Heart left ventricle (tissue), 16 donors: Measurements from ENCODE around the gene CSTPP1. TPM values are rescaled to one million over a fixed set of nuclear protein-coding genes. Genes with fewer than 3 reads are reported as not detected.
A peak's percentile ranks its signal among the peaks of the same experiment; 100 is the strongest.

ENCODE experiments used
- ATAC-seq, 4 donors: fragments of 200-7000 bp; cut with Tn5 transposase; one replicate each; pipeline ENCODE4 v1.9.1; 2020 to 2022; ENCODE audit warnings: moderate library complexity in 4 of 4, mild to moderate bottlenecking in 3 of 4, moderate number of reproducible peaks in 1 of 4
- DNase-seq, 5 donors: peaks; one replicate each; pipeline ENCODE4 v3.0.0-alpha.2; 2020
- H3K27ac ChIP-seq, 12 donors: fragments of 200-600 bp; sonication (generic) in 4 of 12; one replicate each; pipeline versions ENCODE4 v1.5.0 to v1.8.0; 2016 to 2022; ENCODE audit warnings: mild to moderate bottlenecking in 2 of 12
- H3K27me3 ChIP-seq, 9 donors: fragments of 200-600 bp; sonication (generic) in 2 of 9; one replicate each; pipeline versions ENCODE4 v1.5.1 to v1.8.0; 2016 to 2022; ENCODE audit warnings: mild to moderate bottlenecking in 3 of 9
- H3K36me3 ChIP-seq, 9 donors: fragments of 200-600 bp; sonication (generic) in 2 of 9; one replicate each; pipeline versions ENCODE4 v1.5.0 to v1.8.0; 2018 to 2022; ENCODE audit warnings: mild to moderate bottlenecking in 2 of 9
- H3K4me1 ChIP-seq, 12 donors: fragments of 200-600 bp; sonication (generic) in 4 of 12; one replicate each; pipeline versions ENCODE4 v1.5.0 to v1.8.0; 2016 to 2022; ENCODE audit warnings: mild to moderate bottlenecking in 3 of 12
- H3K4me3 ChIP-seq, 12 donors: fragments of 200-600 bp; sonication (generic) in 4 of 12; one replicate each; pipeline versions ENCODE4 v1.5.0 to v1.8.0; 2017 to 2022; ENCODE audit warnings: mild to moderate bottlenecking in 9 of 12, moderate library complexity in 4 of 12
- H3K9me3 ChIP-seq, 12 donors: fragments of 200-600 bp; sonication (generic) in 4 of 12; one replicate each; pipeline versions ENCODE4 v1.5.0 to v1.8.0; 2016 to 2022; ENCODE audit warnings: mild to moderate bottlenecking in 1 of 12
- POLR2A ChIP-seq, 2 donors: fragments of 450-650 bp; IDR thresholded peaks; one replicate each; pipeline ENCODE4 v1.6.1; 2017; ENCODE audit warnings: antibody characterized with exemption in 2 of 2, mild to moderate bottlenecking in 2 of 2, moderate library complexity in 2 of 2
- WGBS, 4 donors: extraction: QIAGEN DNeasy Blood & Tissue Kit in 2 of 4; methylation state at CpG; one replicate each; pipeline versions ENCODE4 v1.1.5 to v1.1.7; 2013 to 2018; 5-methylcytosine and 5-hydroxymethylcytosine counted together
- intact Hi-C, 10 donors: fragments of 100-400 bp; cut with DNase I; formaldehyde crosslinking; loops; one replicate each; pipeline versions ENCODE4 v1.11.1 to v1.14.2; 2022
- polyA plus RNA-seq, 2 donors: library from polyadenylated mRNA; stranded (reverse); fragments of 200-250 nt; gene quantifications; one replicate each; pipeline ENCODE4 v1.2.3, GENCODE V29; 2013
- total RNA-seq, 9 donors: library from RNA; depleted of rRNA in 2 of 9; stranded (reverse); fragments of >200 nt in 2 of 9; fragmentation: NEBNext Ultra II Directional in 3 of 9; extraction: Animal tissue kit (Norgen Biotek cat#: 25700) in 3 of 9; gene quantifications; one replicate each; pipeline versions ENCODE4 v1.1.0 to v1.2.4, GENCODE V29; 2016 to 2023
- TF ChIP-seq, protein P1 (sequence below), 12 donors: fragments of 200-600 bp; sonication (generic) in 4 of 12; IDR thresholded peaks; one replicate each; pipeline versions ENCODE4 v1.5.0 to v1.8.0; 2018 to 2022; ENCODE audit warnings: antibody characterized with exemption in 12 of 12, mild to moderate bottlenecking in 5 of 12
- donor health status: ischemic (EF 13 %, LVEDD 7.1; RV severe dilation, severe dysfunction).
- donor health status: healthy with polysubstance abuse.
- donor health status: DM: no; HTN: yes; CAD: no.
- donor health status: DM: no; HTN: no; CAD: no.
- donor health status: ischemic (EF 25% LVEDD 6.9; RV normal size, moderate dysfunction).
- donor health status: ischemic (EF 25% LVEDD 5.7; RV mildly dilated, moderate dysfunction).
- donor health status: healthy.
- donor health status: DM: yes; HTN: yes; CAD: no.
- donor health status: ischemic (EF 35%, LVEDD 5.7; RV mildly dilated, moderate dysfunction).
- donor health status: nonischemic (EF 11% LVEDD 7.7; RV severe dilation, severe dysfunction).
- donor health status: DM: yes; HTN: yes; CAD: no.
- donor health status: PGD.
- donor health status: ischemic (EF 29% LVEDD 5.4; RV normal size, mild dysfunction).
- donor health status: nonischemic (EF 23%, LVEDD 6.1; RV moderate dilation, normal function).

Gene CSTPP1
- total and polyA plus RNA-seq, 11 donors, result 9.9 to 33.4 (median 14.7) TPM

DNA sequence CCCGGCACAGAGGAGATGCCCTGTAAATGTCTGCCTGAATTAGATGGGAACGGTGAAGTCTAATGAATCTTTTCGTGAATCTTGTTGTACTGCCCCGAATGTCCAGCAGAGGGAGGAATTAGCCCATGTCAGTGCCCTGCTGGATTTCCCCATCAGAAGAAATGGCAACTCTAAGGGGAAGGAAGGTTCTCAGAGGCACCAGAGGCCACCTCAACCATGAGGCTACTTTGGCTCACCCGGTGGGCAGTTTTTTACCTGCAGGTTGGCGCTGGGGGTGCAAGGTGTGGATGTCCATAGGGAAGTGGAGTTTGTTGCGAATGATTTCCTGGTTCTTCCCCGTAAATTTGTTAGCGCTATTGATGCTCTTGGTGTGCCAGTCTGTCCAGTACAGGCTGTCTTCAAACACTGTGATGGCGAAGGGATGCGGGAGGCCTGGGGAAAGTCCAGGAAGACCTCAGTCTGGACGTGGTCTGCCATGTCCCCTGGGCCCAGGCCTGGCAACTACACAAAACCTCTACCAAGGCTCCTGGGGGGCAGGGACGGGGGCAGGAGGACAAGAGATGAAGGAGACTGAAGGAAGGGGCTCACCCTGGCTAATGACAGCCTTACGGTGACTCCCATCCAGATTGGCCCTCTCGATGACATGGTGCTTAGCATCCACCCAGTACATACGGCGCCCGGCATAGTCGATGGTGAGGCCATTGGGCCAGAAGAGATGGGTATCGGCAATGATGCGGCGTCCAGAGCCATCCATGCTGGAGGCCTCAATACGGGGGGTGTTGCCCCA is 46.7 kb upstream of the CSTPP1 start:
- no peaks in the 10 kb centered on the region for H3K9me3 ChIP-seq
- TF ChIP-seq, protein P1, sequence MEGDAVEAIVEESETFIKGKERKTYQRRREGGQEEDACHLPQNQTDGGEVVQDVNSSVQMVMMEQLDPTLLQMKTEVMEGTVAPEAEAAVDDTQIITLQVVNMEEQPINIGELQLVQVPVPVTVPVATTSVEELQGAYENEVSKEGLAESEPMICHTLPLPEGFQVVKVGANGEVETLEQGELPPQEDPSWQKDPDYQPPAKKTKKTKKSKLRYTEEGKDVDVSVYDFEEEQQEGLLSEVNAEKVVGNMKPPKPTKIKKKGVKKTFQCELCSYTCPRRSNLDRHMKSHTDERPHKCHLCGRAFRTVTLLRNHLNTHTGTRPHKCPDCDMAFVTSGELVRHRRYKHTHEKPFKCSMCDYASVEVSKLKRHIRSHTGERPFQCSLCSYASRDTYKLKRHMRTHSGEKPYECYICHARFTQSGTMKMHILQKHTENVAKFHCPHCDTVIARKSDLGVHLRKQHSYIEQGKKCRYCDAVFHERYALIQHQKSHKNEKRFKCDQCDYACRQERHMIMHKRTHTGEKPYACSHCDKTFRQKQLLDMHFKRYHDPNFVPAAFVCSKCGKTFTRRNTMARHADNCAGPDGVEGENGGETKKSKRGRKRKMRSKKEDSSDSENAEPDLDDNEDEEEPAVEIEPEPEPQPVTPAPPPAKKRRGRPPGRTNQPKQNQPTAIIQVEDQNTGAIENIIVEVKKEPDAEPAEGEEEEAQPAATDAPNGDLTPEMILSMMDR (IDR thresholded peaks at IDR 0.05), result peak; percentile 70 to 92 (median 83)
- TF ChIP-seq POLR2A (IDR thresholded peaks at IDR 0.05), result no peak
- intact Hi-C loops, result loop anchor here (1.0 to 10.0 kb wide), 6 partner anchors 263 to 467 kb away; partner anchors contain the start of gene MYBPC3 (in 2 of the 10)
- no peak overlapping the region for H3K4me3 ChIP-seq
- peak in 4 of 5 donors; percentile 48 to 63 (median 58) for DNase-seq
- no peak overlapping the region for H3K27ac ChIP-seq
- H3K4me1 ChIP-seq, result no peaks in the 10 kb centered on the region
- peaks cover 0 to 4% (median 0%) of the 10 kb centered on the region in 9 donors for H3K27me3 ChIP-seq
- WGBS, 4 donors, result 66 to 68% (median 67%) methylated on average over 23 of the region's 23 CpGs
- H3K36me3 ChIP-seq, result peaks cover 0 to 57% (median 21%) of the 10 kb centered on the region in 9 donors
- peak; percentile 40 to 84 (median 81) for ATAC-seq

DNA sequence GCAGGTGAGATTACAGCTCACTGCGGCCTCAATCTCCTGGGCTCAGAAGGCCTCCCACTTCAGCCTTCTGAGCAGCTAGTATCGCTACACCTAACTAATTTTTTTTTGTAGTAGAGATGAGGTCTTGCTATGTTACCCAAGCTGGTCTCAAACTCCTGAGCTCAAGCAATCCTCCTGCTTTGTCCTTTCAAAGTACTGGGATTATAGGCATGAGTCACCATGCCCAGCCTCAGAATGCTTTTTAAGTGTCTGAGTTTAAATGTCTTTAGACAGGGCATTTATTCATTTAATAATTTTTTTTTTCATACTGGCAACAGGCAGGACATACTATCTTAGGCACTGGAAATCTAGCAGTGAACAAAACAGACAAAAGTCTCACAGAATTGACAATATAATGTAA is 45.9 kb upstream of the CSTPP1 start:
- Histone ChIP-seq H3K36me3 (peaks cover 0 to 56% (median 18%) of the 10 kb centered on the region in 9 donors), H3K27me3 (peaks cover 0 to 4% (median 0%) of the 10 kb centered on the region in 9 donors), H3K9me3 (no peaks in the 10 kb centered on the region), H3K4me1 (peaks cover 0 to 4% (median 0%) of the 10 kb centered on the region in 12 donors), H3K27ac (no peak overlapping the region), H3K4me3 (no peak overlapping the region)
- intact Hi-C loops, result loop anchor here in 2 of 10 donors (5.0 to 10.0 kb wide), 2 partner anchors 464 to 467 kb away; partner anchors contain the start of gene MYBPC3 (in 1 of the 2)
- no peak for ATAC-seq
- 97 to 100% (median 98%) methylated on average over 2 of the region's 2 CpGs for WGBS, 4 donors
- DNase-seq, result no peak
- no peak for TF ChIP-seq POLR2A (IDR thresholded peaks at IDR 0.05)
- TF ChIP-seq, protein P1 (IDR thresholded peaks at IDR 0.05), result no peak

DNA sequence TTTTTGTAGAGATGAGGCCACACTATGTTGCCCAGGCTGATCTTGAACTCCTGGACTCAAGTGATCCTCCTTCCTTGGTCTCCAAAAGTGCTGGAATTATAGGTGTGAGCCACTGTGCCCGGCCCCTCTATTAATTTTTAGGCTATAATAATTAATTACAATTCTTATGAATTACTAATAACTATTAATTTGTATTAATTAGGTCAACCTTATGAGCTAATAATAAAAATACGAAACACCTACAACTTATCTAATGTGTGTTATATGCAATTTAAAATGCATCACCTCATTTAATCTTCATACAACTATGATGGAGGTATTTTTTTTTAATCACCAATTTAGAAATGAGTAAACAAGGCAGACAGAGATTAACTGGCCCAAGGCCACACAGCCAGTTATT is 44.5 kb upstream of the CSTPP1 start:
- intact Hi-C loops, result loop anchor here in 2 of 10 donors (5.0 to 10.0 kb wide), 2 partner anchors 463 to 465 kb away; partner anchors contain the start of gene MYBPC3 (in 1 of the 2)
- WGBS, 4 donors, result 87 to 95% (median 90%) methylated on average over 2 of the region's 2 CpGs
- ATAC-seq (no peak), DNase-seq (no peak)
- peaks cover 0 to 15% (median 2%) of the 10 kb centered on the region in 12 donors for H3K4me1 ChIP-seq
- H3K36me3 ChIP-seq, result peaks cover 0 to 41% (median 13%) of the 10 kb centered on the region in 9 donors
- H3K27ac ChIP-seq, result no peak overlapping the region
- H3K4me3 ChIP-seq, result no peak overlapping the region
- H3K27me3 ChIP-seq, result peaks cover 0 to 4% (median 0%) of the 10 kb centered on the region in 9 donors
- TF ChIP-seq, protein P1 (IDR thresholded peaks at IDR 0.05), result no peak
- no peak for TF ChIP-seq POLR2A (IDR thresholded peaks at IDR 0.05)
- H3K9me3 ChIP-seq, result no peaks in the 10 kb centered on the region

DNA sequence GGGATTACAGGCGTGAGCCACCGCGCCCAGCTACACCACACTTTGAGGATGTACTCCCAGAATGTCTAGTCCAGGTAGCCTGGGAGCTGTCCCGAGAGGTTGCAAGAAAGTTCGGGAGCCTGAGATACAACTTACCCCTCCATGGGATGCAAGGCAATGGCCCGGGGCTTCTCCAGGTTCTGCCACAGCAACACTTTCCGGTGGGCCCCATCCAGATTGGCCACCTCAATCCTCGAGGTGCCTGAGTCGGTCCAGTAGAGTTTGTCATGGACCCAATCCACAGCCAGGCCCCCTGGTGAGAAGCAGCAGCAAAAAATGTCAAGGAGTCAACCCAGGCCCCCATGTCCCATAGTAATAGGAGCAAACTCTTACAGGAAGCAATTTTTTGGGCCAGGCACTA is 43.7 kb upstream of the CSTPP1 start:
- intact Hi-C loops, result loop anchor here in 2 of 10 donors (5.0 to 10.0 kb wide), 2 partner anchors 462 to 464 kb away; partner anchors contain the start of gene MYBPC3 (in 1 of the 2)
- no peak for ATAC-seq

More for the DNA sequence above, 43.7 kb upstream of the CSTPP1 start:
- H3K9me3 ChIP-seq, result no peaks in the 10 kb centered on the region
- H3K27ac ChIP-seq, result no peak overlapping the region
- peaks cover 0 to 40% (median 13%) of the 10 kb centered on the region in 9 donors for H3K36me3 ChIP-seq
- H3K4me1 ChIP-seq, result peaks cover 0 to 16% (median 2%) of the 10 kb centered on the region in 12 donors
- H3K4me3 ChIP-seq, result no peak overlapping the region
- no peak for DNase-seq
- H3K27me3 ChIP-seq, result peaks cover 0 to 4% (median 0%) of the 10 kb centered on the region in 9 donors
- TF ChIP-seq, protein P1 (IDR thresholded peaks at IDR 0.05), result no peak
- no peak for TF ChIP-seq POLR2A (IDR thresholded peaks at IDR 0.05)
- 87 to 100% (median 93%) methylated on average over 5 to 9 of the region's 9 CpGs for WGBS, 4 donors
